ENCODE results near the gene KCNK10. TPM values are rescaled to one million over a fixed set of nuclear protein-coding genes. Genes with fewer than 3 reads are reported as not detected.

Gene KCNK10
- total and polyA plus RNA-seq, 10 of the 15 experiments (the other 5 are each of a cell fraction or from before 2014, with no cell fraction given) = 0.01 to 0.06 (median 0.02) TPM; not detected in 7

- POLR2A ChIA-PET = no interaction called here
- no peak overlapping the region for H3K27ac ChIP-seq (ENCODE audit: control insufficient read depth, insufficient read depth)
- H4K20me1 ChIP-seq (ENCODE audit: control insufficient read depth, insufficient read depth) = no peaks in the 10 kb centered on the region; the same call in 1 of the 2 replicates
- FAIRE-seq = no peak
- peak overlapping the region; percentile 85 for H3K4me2 ChIP-seq (ENCODE audit: control insufficient read depth, insufficient read depth)
- peaks cover 4 to 43% of the 10 kb centered on the region in 2 experiments for H3K27me3 ChIP-seq (replicated peaks in 1 of 2; ENCODE audit: control insufficient read depth in 2 of 2, insufficient read depth in 2 of 2, low read length in 1 of 2)
- no peak overlapping the region for H3K9ac ChIP-seq (ENCODE audit: control insufficient read depth, insufficient read depth, low read length)
- BruUV-seq (replicated peaks) = no TSS peak
- under 1% methylated on average over 43 of the region's 69 CpGs for WGBS (ENCODE audit: insufficient coverage, insufficient replicate concordance, low lambda C conversion rate, missing lambda C conversion rate)
- in situ Hi-C loops (cut with MboI) (no loop called here), intact Hi-C loops (cut with micrococcal nuclease; ENCODE audit: unreplicated experiment) (no loop called here)
- H3K79me2 ChIP-seq (ENCODE audit: control insufficient read depth, insufficient read depth, low read length) = no peaks in the 10 kb centered on the region
- H2AFZ ChIP-seq (ENCODE audit: control insufficient read depth, low read depth, low read length) = no peak overlapping the region; the same call in 1 of the 2 replicates
- H3K36me3 ChIP-seq (ENCODE audit: control insufficient read depth in 2 of 2, insufficient read depth in 2 of 2, low read length in 1 of 2) = no peaks in the 10 kb centered on the region
- RAD21 ChIA-PET (ENCODE audit: unreplicated experiment) = interaction anchor here (0.7 kb wide), 1 partner anchor 62 kb away, joined by 3 read pairs; no protein-coding TSS in a partner anchor
- DNase-seq (ENCODE audit: low read depth, low spot score) = no peak
- no peaks in the 10 kb centered on the region; the same call in 2 of the 3 replicates for H3K9me3 ChIP-seq (replicated peaks; ENCODE audit: control insufficient read depth, insufficient read depth, low read length)
- CTCF ChIA-PET = no interaction called here
- SMC1A ChIA-PET (ENCODE audit: uncharacterized antibody, unreplicated experiment) = no interaction called here
- peak overlapping the region; percentile 53; the same call in 1 of the 2 replicates for H3K4me3 ChIP-seq
- H3K4me1 ChIP-seq (ENCODE audit: control insufficient read depth, insufficient read depth, low read length) = peaks cover 5% of the 10 kb centered on the region
- ATAC-seq = peak; percentile 94
- no peak for TF ChIP-seq SRF (IDR thresholded peaks at IDR 0.05; ENCODE audit: low read depth in 2 of 2, low read length in 2 of 2)
- peak; percentile 41 for TF ChIP-seq DPF2 (IDR thresholded peaks at IDR 0.05)
- TF ChIP-seq CEBPB (IDR thresholded peaks at IDR 0.05; ENCODE audit: borderline replicate concordance in 1 of 2, low read depth in 2 of 2, low read length in 2 of 2) = no peak
- TF ChIP-seq CTCF (IDR thresholded peaks at IDR 0.05 in 2 of 3, conservative IDR thresholded peaks at IDR 0.05 in 1 of 3; ENCODE audit: control insufficient read depth in 2 of 3, extremely low read depth in 1 of 3, insufficient read depth in 1 of 3, low read depth in 3 of 3, low read length in 3 of 3) = no peak
- TF ChIP-seq RB1 (IDR thresholded peaks at IDR 0.05; ENCODE audit: borderline replicate concordance) = no peak
- peak; percentile 85 for TF ChIP-seq PAX5 (IDR thresholded peaks at IDR 0.05; ENCODE audit: borderline replicate concordance, low read depth, low read length)
- peak in 1 of 2 experiments; percentile 42; a peak in 2 of 4 replicates for TF ChIP-seq IKZF2 (IDR thresholded peaks at IDR 0.05)
- no peak for TF ChIP-seq IRF3 (IDR thresholded peaks at IDR 0.05)
- TF ChIP-seq PML (IDR thresholded peaks at IDR 0.05; ENCODE audit: low read length) = no peak
- TF ChIP-seq BHLHE40 (IDR thresholded peaks at IDR 0.05; ENCODE audit: borderline replicate concordance in 1 of 2, low read depth in 2 of 2, low read length in 1 of 2) = peak in 1 of 2 experiments; percentile 25; a peak in 1 of 4 replicates
- no peak for TF ChIP-seq BCL3 (IDR thresholded peaks at IDR 0.05; ENCODE audit: borderline replicate concordance, insufficient read depth, low read depth, low read length, poor library complexity, severe bottlenecking)
- TF ChIP-seq IKZF1 (conservative IDR thresholded peaks at IDR 0.05) = peak; percentile 75
- no peak for TF ChIP-seq EZH2 (IDR thresholded peaks at IDR 0.05; ENCODE audit: borderline replicate concordance, control insufficient read depth, low read depth, low read length)
- no peak for TF ChIP-seq ATF2 (IDR thresholded peaks at IDR 0.05; ENCODE audit: low read length)
- TF ChIP-seq HSF1 (IDR thresholded peaks at IDR 0.05; ENCODE audit: low read depth, low read length) = no peak
- TF ChIP-seq NR2F1 (conservative IDR thresholded peaks at IDR 0.05) = peak; percentile 62
Observed at GRCh38 chr14:88323523-88324199, 592 bp upstream of the KCNK10 start.
